ENCODE data around the gene ADCK1. TPM values are rescaled to one million over a fixed set of nuclear protein-coding genes. Genes with fewer than 3 reads are reported as not detected.
"Not testable (repeated sequence)": the region's sequence is repeated elsewhere in the genome, so short reads cannot be mapped to it uniquely, and the experiment has no call there.

Gene ADCK1
- polyA plus RNA-seq, 3 donors = 4.2 to 5.6 (median 4.5) TPM

- WGBS, 3 donors = 73 to 88% (median 78%) methylated on average over 7 of the region's 7 CpGs
Measured at GRCh38 chr14:77883131-77883846, 83.4 kb downstream of the ADCK1 start.

GRCh38 chr14:77883847-77884238 is 83.9 kb downstream of the ADCK1 start:
- 74 to 92% (median 83%) methylated on average over 2 of the region's 2 CpGs for WGBS, 3 donors
- no peak overlapping the region for H3K27ac ChIP-seq (ENCODE audit: low read depth, low read length)

More at GRCh38 chr14:77883131-77883846, 83.4 kb downstream of the ADCK1 start:
- H3K27ac ChIP-seq (ENCODE audit: low read depth, low read length) = no peak overlapping the region

- 93 to 99% (median 94%) methylated on average over 3 of the region's 3 CpGs for WGBS, 3 donors
- no peak overlapping the region for H3K27ac ChIP-seq (ENCODE audit: low read depth, low read length)
Measured at GRCh38 chr14:77885367-77885766, 85.5 kb downstream of the ADCK1 start.

- WGBS, 3 donors = 90 to 95% (median 92%) methylated on average over 3 of the region's 3 CpGs
- no peak overlapping the region for H3K27ac ChIP-seq (ENCODE audit: low read depth, low read length)
Measured at GRCh38 chr14:77886010-77886409, 86.1 kb downstream of the ADCK1 start.

GRCh38 chr14:77888903-77889302 is 89.0 kb downstream of the ADCK1 start:
- H3K27ac ChIP-seq (ENCODE audit: low read depth, low read length) = not testable (repeated sequence)
- 94 to 99% (median 97%) methylated on average over 3 of the region's 3 CpGs for WGBS, 3 donors

- WGBS, 3 donors = 78 to 97% (median 84%) methylated on average over 3 of the region's 3 CpGs
- H3K27ac ChIP-seq (ENCODE audit: low read depth, low read length) = no peak overlapping the region
Measured at GRCh38 chr14:77889971-77890442, 90.1 kb downstream of the ADCK1 start.

GRCh38 chr14:77890873-77891272 is 91.0 kb downstream of the ADCK1 start:
- H3K27ac ChIP-seq (ENCODE audit: low read depth, low read length) = no peak overlapping the region
- 88 to 93% (median 90%) methylated on average over 4 of the region's 4 CpGs for WGBS, 3 donors

GRCh38 chr14:77892381-77892871 is 92.5 kb downstream of the ADCK1 start:
- WGBS, 3 donors = 72 to 94% (median 94%) methylated on average over 4 of the region's 4 CpGs
- no peak overlapping the region for H3K27ac ChIP-seq (ENCODE audit: low read depth, low read length)

GRCh38 chr14:77892890-77893484 is 93.1 kb downstream of the ADCK1 start:
- WGBS, 3 donors = 91 to 100% (median 96%) methylated on average over 5 of the region's 5 CpGs
- H3K27ac ChIP-seq (ENCODE audit: low read depth, low read length) = no peak overlapping the region

- WGBS, 3 donors = 82 to 88% (median 87%) methylated on average over 2 of the region's 2 CpGs
- H3K27ac ChIP-seq (ENCODE audit: low read depth, low read length) = no peak overlapping the region
Measured at GRCh38 chr14:77897374-77897773, 97.5 kb downstream of the ADCK1 start.

- WGBS, 3 donors = 79 to 92% (median 83%) methylated on average over 1 of the region's 1 CpG
Measured at GRCh38 chr14:77902811-77903210, 102.9 kb downstream of the ADCK1 start.

GRCh38 chr14:77903221-77903620 is 103.3 kb downstream of the ADCK1 start:
- 75 to 89% (median 82%) methylated on average over 6 of the region's 6 CpGs for WGBS, 3 donors
- H3K27ac ChIP-seq (ENCODE audit: low read depth, low read length) = no peak overlapping the region

More at GRCh38 chr14:77902811-77903210, 102.9 kb downstream of the ADCK1 start:
- H3K27ac ChIP-seq (ENCODE audit: low read depth, low read length) = no peak overlapping the region

GRCh38 chr14:77903937-77904617 is 104.2 kb downstream of the ADCK1 start:
- WGBS, 3 donors = 78 to 84% (median 78%) methylated on average over 8 of the region's 8 CpGs
- H3K27ac ChIP-seq (ENCODE audit: low read depth, low read length) = no peak overlapping the region

- H3K27ac ChIP-seq (ENCODE audit: low read depth, low read length) = no peak overlapping the region
- 89 to 93% (median 90%) methylated on average over 1 of the region's 1 CpG for WGBS, 3 donors
Measured at GRCh38 chr14:77906446-77906845, 106.5 kb downstream of the ADCK1 start.

GRCh38 chr14:77908847-77909246 is 108.9 kb downstream of the ADCK1 start:
- no peak overlapping the region for H3K27ac ChIP-seq (ENCODE audit: low read depth, low read length)
- WGBS, 3 donors = 86 to 95% (median 91%) methylated on average over 1 to 4 of the region's 4 CpGs

GRCh38 chr14:77909911-77910310 is 110.0 kb downstream of the ADCK1 start:
- no peak overlapping the region for H3K27ac ChIP-seq (ENCODE audit: low read depth, low read length)

GRCh38 chr14:77910506-77910905 is 110.6 kb downstream of the ADCK1 start:
- H3K27ac ChIP-seq (ENCODE audit: low read depth, low read length) = no peak overlapping the region
- 50 to 84% (median 81%) methylated on average over 8 of the region's 8 CpGs for WGBS, 3 donors

More at GRCh38 chr14:77909911-77910310, 110.0 kb downstream of the ADCK1 start:
- 78 to 89% (median 80%) methylated on average over 3 of the region's 3 CpGs for WGBS, 3 donors

- no peak overlapping the region for H3K27ac ChIP-seq (ENCODE audit: low read depth, low read length)
- WGBS, 3 donors = 75 to 91% (median 88%) methylated on average over 2 of the region's 2 CpGs
Measured at GRCh38 chr14:77911356-77911755, 111.4 kb downstream of the ADCK1 start.
